Astrocyte of the cerebellum (primary cell): ENCODE measurements around the gene PNPLA7.
"Not testable (repeated sequence)": the region's sequence is repeated elsewhere in the genome, so short reads cannot be mapped to it uniquely, and the experiment has no call there.

Experiments used
- DNase-seq: peaks from one replicate; pipeline ENCODE4 v3.0.0-alpha.2; 2011; ENCODE audit warnings: low read depth
- H3K4me3 ChIP-seq: 2 replicates; pipeline ENCODE4 v1.5.1; 2011; ENCODE audit warnings: mild to moderate bottlenecking, low read depth, low read length, moderate library complexity
- CTCF ChIP-seq: IDR thresholded peaks from 2 replicates; pipeline ENCODE4 v1.5.1; 2012; ENCODE audit warnings: low read length, low read depth, moderate library complexity, mild to moderate bottlenecking; ENCODE audit errors: missing control alignments
- in situ Hi-C: cut with HindIII; loops from 2 replicates; pipeline ENCODE4 v1.10.0; 2017; ENCODE audit warnings: low sequenced_read_pairs

The PNPLA7 gene

GRCh38 chr9:137476856-137477255, 73.3 kb downstream of the PNPLA7 start:
- in situ Hi-C loops = no loop called here
- DNase-seq = no peak
- TF ChIP-seq CTCF = no peak
- H3K4me3 ChIP-seq = no peak overlapping the region

- DNase-seq = no peak
Measured at GRCh38 chr9:137475666-137476065, 74.5 kb downstream of the PNPLA7 start.

GRCh38 chr9:137474271-137474670, 75.9 kb downstream of the PNPLA7 start:
- no peak overlapping the region for H3K4me3 ChIP-seq
- in situ Hi-C loops = no loop called here
- no peak for DNase-seq
- no peak for TF ChIP-seq CTCF

More at GRCh38 chr9:137475666-137476065, 74.5 kb downstream of the PNPLA7 start:
- in situ Hi-C loops = no loop called here
- no peak for TF ChIP-seq CTCF
- no peak overlapping the region for H3K4me3 ChIP-seq

GRCh38 chr9:137470785-137471184, 79.4 kb downstream of the PNPLA7 start:
- DNase-seq = no peak
- TF ChIP-seq CTCF = no peak
- no peak overlapping the region for H3K4me3 ChIP-seq
- in situ Hi-C loops = no loop called here

GRCh38 chr9:137467896-137468295, 82.3 kb downstream of the PNPLA7 start:
- H3K4me3 ChIP-seq = no peak overlapping the region
- no peak for DNase-seq
- in situ Hi-C loops = no loop called here
- TF ChIP-seq CTCF = no peak

- H3K4me3 ChIP-seq = no peak overlapping the region
- DNase-seq = no peak
- in situ Hi-C loops = no loop called here
- TF ChIP-seq CTCF = no peak
Measured at GRCh38 chr9:137467161-137467581, 83.0 kb downstream of the PNPLA7 start.

GRCh38 chr9:137466389-137467085, 83.7 kb downstream of the PNPLA7 start:
- DNase-seq, in situ Hi-C loops, H3K4me3 ChIP-seq: not testable (repeated sequence)
